ENCODE measurements around the gene ORM2.

ORM2 gene

DNA sequence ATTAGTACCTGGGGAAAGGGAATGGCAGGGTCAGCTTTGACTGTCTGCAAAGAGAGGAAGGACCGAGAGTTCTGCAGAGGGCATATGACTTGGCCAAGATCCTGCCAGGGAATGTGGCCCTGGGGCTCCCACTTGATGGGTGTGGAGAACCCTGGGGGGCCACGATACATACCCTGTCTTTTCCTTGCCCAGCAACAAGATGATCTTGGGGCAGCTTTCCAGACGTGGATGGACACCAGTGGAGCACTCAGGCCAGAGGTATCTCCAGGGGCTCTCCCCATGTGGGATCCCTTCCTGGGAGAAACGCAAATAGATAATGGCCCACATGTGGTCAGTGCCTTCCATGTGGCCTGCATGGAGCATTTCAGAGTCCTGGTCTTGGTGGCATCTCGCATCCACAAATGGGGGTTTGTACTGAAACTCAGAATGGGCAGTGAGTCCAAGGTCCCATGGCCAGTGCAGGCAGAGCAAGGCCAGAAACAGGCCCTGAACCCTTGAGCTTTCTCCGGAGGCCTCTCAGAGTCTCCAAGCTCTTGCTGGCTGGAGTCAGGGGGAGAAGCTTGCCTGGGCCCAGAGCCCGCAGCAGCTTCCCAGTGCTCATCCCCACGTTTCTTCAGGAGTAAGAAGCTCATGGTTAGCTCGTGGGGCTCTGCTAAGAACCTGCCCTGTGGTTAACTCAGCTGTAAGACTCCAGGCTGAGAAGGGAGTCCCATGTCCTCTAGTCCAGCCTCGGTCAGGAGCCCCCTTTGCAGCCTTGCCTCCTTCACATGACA is 25.1 kb upstream of the ORM2 start:
- H3K36me3 ChIP-seq (ENCODE audit: control insufficient read depth, insufficient read depth, low read length): no peaks in the 10 kb centered on the region
- H3K27ac ChIP-seq (ENCODE audit: insufficient read depth, low read length, poor library complexity, severe bottlenecking): no peak overlapping the region
- no peak overlapping the region for H3K4me3 ChIP-seq (ENCODE audit: insufficient read depth, low read depth, low read length, poor library complexity, severe bottlenecking)
- H3K4me1 ChIP-seq (ENCODE audit: control insufficient read depth, insufficient read depth, low read length, poor library complexity, severe bottlenecking): peaks cover 4% of the 10 kb centered on the region
- DNase-seq: no peak
- H3K9me3 ChIP-seq (ENCODE audit: control insufficient read depth, low read length): no peaks in the 10 kb centered on the region
- H3K27me3 ChIP-seq (replicated peaks; ENCODE audit: control insufficient read depth, insufficient read depth, low read length, poor library complexity, severe bottlenecking): no peaks in the 10 kb centered on the region

- Histone ChIP-seq H3K27me3 (replicated peaks; ENCODE audit: control insufficient read depth, insufficient read depth, low read length, poor library complexity, severe bottlenecking) (no peaks in the 10 kb centered on the region), H3K27ac (ENCODE audit: insufficient read depth, low read length, poor library complexity, severe bottlenecking) (no peak overlapping the region), H3K4me3 (ENCODE audit: insufficient read depth, low read depth, low read length, poor library complexity, severe bottlenecking) (no peak overlapping the region), H3K36me3 (ENCODE audit: control insufficient read depth, insufficient read depth, low read length) (no peaks in the 10 kb centered on the region), H3K9me3 (ENCODE audit: control insufficient read depth, low read length) (no peaks in the 10 kb centered on the region), H3K4me1 (ENCODE audit: control insufficient read depth, insufficient read depth, low read length, poor library complexity, severe bottlenecking) (peaks cover 4% of the 10 kb centered on the region)
- no peak for DNase-seq
These were observed 21.8 kb upstream of the ORM2 start for GRCh38 chr9:114307899-114308267.

- Histone ChIP-seq H3K36me3 (ENCODE audit: control insufficient read depth, insufficient read depth, low read length) (no peaks in the 10 kb centered on the region), H3K27ac (ENCODE audit: insufficient read depth, low read length, poor library complexity, severe bottlenecking) (no peak overlapping the region), H3K9me3 (ENCODE audit: control insufficient read depth, low read length) (no peaks in the 10 kb centered on the region), H3K4me3 (ENCODE audit: insufficient read depth, low read depth, low read length, poor library complexity, severe bottlenecking) (no peak overlapping the region), H3K27me3 (replicated peaks; ENCODE audit: control insufficient read depth, insufficient read depth, low read length, poor library complexity, severe bottlenecking) (no peaks in the 10 kb centered on the region), H3K4me1 (ENCODE audit: control insufficient read depth, insufficient read depth, low read length, poor library complexity, severe bottlenecking) (peaks cover 4% of the 10 kb centered on the region)
- no peak for DNase-seq
These were observed 21.2 kb upstream of the ORM2 start for GRCh38 chr9:114308361-114308950.

GRCh38 chr9:114309096-114309495 is 20.6 kb upstream of the ORM2 start:
- H3K4me3 ChIP-seq (ENCODE audit: insufficient read depth, low read depth, low read length, poor library complexity, severe bottlenecking): no peak overlapping the region
- H3K9me3 ChIP-seq (ENCODE audit: control insufficient read depth, low read length): no peaks in the 10 kb centered on the region
- DNase-seq: no peak

DNA sequence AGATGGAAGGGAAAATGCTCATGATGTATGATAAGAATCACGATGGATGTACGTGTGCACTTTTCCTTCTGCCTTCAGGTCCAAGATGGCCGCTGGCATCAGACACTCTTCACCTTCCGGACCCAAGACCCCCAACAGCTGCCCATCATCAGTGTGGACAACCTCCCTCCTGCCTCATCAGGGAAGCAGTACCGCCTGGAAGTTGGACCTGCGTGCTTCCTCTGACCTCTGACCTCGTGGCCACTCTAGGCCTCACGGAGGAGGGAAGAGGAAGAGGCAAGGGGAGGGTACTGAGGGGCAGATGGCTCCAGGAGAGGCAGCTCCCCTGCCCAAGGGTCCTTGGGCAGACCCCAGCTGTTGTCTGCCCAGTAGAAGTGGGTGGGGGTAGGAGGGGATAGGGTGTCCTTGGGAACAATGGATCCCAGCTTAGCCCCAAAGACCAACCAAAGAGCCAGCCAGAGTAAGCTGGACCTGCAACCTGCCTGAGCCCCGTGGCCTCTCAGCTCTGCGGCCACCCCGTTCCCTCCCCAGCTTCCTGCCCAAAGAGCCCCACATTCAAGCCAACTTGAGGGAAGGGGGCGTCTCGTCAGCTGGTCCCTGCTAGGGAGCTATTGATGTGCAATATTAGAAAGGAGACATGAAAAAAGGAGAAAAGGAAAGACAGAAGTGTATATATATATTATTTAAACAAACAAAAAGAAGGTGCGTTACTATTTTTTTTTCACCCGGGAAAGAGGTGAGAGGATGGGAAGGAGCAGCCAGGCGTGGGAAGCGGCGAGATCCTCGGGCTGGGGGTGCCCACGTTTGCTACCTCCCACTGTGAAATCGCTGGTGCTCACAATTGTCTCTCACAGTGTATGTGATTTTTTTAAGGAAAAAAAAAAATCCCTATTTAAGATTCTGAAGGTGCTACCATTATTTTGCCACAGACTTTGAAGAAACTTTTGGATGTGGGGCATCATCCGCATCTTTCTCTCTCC is 18.9 kb upstream of the ORM2 start:
- H3K9me3 ChIP-seq (ENCODE audit: control insufficient read depth, low read length): no peaks in the 10 kb centered on the region
- no peak overlapping the region for H3K4me3 ChIP-seq (ENCODE audit: insufficient read depth, low read depth, low read length, poor library complexity, severe bottlenecking)
- DNase-seq: no peak
- H3K27me3 ChIP-seq (replicated peaks; ENCODE audit: control insufficient read depth, insufficient read depth, low read length, poor library complexity, severe bottlenecking): no peaks in the 10 kb centered on the region
- H3K4me1 ChIP-seq (ENCODE audit: control insufficient read depth, insufficient read depth, low read length, poor library complexity, severe bottlenecking): no peaks in the 10 kb centered on the region
- no peak overlapping the region for H3K27ac ChIP-seq (ENCODE audit: insufficient read depth, low read length, poor library complexity, severe bottlenecking)
- no peaks in the 10 kb centered on the region for H3K36me3 ChIP-seq (ENCODE audit: control insufficient read depth, insufficient read depth, low read length)

More at GRCh38 chr9:114309096-114309495, 20.6 kb upstream of the ORM2 start:
- H3K4me1 ChIP-seq (ENCODE audit: control insufficient read depth, insufficient read depth, low read length, poor library complexity, severe bottlenecking): peaks cover 4% of the 10 kb centered on the region
- H3K27ac ChIP-seq (ENCODE audit: insufficient read depth, low read length, poor library complexity, severe bottlenecking): no peak overlapping the region
- no peaks in the 10 kb centered on the region for H3K36me3 ChIP-seq (ENCODE audit: control insufficient read depth, insufficient read depth, low read length)
- no peaks in the 10 kb centered on the region for H3K27me3 ChIP-seq (replicated peaks; ENCODE audit: control insufficient read depth, insufficient read depth, low read length, poor library complexity, severe bottlenecking)

DNA sequence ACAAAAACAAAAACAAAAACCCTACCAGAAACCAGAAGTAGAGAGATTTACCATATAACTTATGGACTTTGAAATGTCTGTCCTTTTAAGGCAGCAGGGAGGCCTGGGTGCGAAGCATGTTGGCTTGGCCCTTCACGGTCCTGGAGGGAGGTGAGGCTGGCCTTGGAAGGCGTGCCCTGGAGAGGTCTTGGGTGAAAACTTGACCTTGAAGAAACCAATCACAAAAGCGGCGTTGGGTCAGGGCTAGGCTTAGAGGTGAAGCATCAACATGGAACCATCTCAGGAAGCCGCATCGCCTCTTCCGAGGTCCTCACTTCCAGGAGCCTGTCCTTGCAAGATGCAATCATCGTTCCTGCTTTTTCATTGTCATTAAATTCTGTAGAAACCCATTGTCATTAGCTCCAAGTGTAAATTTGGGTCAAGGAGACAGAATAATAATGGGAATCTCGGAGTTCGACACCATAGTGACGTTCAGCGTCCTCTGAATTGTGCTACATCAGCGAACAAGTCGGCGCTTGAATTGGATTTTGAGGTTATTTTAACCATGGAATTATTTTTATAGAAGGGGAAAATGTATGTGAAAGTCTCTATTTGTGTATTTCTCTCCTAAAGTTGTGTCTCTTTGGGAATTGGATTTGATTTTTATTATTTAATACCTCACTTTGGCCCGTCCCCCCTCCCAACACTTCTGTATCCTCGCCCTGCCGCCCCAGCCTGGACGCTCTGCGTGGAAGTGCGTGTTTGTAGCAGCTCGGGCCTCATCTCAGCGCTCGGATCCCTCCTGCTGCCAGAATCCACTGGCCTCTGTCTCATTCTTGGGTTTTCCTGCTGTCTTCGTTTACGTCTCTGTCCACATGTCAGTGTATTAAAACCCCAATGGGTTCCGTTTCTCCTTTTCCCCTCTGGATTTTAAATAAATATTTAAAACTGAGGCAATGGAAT is 17.8 kb upstream of the ORM2 start:
- H3K27ac ChIP-seq (ENCODE audit: insufficient read depth, low read length, poor library complexity, severe bottlenecking): no peak overlapping the region
- H3K4me3 ChIP-seq (ENCODE audit: insufficient read depth, low read depth, low read length, poor library complexity, severe bottlenecking): no peak overlapping the region
- H3K27me3 ChIP-seq (replicated peaks; ENCODE audit: control insufficient read depth, insufficient read depth, low read length, poor library complexity, severe bottlenecking): peaks cover 2% of the 10 kb centered on the region
- no peak for DNase-seq
- H3K9me3 ChIP-seq (ENCODE audit: control insufficient read depth, low read length): no peaks in the 10 kb centered on the region
- H3K36me3 ChIP-seq (ENCODE audit: control insufficient read depth, insufficient read depth, low read length): no peaks in the 10 kb centered on the region
- H3K4me1 ChIP-seq (ENCODE audit: control insufficient read depth, insufficient read depth, low read length, poor library complexity, severe bottlenecking): no peaks in the 10 kb centered on the region

DNA sequence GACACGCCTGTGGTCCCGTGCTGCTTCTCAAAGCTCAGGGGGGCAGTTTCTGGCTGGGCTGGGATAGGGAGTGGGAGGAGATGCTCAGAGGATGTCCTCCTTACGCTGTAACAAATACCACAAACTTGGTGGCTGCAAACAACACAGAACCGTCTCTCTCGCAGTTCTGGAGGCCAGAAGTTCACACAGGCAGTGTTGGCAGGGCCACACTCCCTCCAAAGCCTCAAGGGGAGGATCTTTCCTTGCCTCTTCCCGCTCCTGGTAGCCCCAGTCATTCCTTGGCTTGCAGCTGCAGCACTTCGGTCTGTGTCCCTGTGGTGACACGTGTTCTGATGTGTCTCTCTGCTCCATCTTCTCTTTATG is 17.2 kb upstream of the ORM2 start:
- no peak overlapping the region for H3K4me3 ChIP-seq (ENCODE audit: insufficient read depth, low read depth, low read length, poor library complexity, severe bottlenecking)
- peaks cover 2% of the 10 kb centered on the region for H3K27me3 ChIP-seq (replicated peaks; ENCODE audit: control insufficient read depth, insufficient read depth, low read length, poor library complexity, severe bottlenecking)
- H3K4me1 ChIP-seq (ENCODE audit: control insufficient read depth, insufficient read depth, low read length, poor library complexity, severe bottlenecking): no peaks in the 10 kb centered on the region
- DNase-seq: no peak
- H3K27ac ChIP-seq (ENCODE audit: insufficient read depth, low read length, poor library complexity, severe bottlenecking): no peak overlapping the region
- no peaks in the 10 kb centered on the region for H3K36me3 ChIP-seq (ENCODE audit: control insufficient read depth, insufficient read depth, low read length)
- no peaks in the 10 kb centered on the region for H3K9me3 ChIP-seq (ENCODE audit: control insufficient read depth, low read length)

GRCh38 chr9:114313186-114313585 is 16.5 kb upstream of the ORM2 start:
- Histone ChIP-seq H3K27me3 (replicated peaks; ENCODE audit: control insufficient read depth, insufficient read depth, low read length, poor library complexity, severe bottlenecking) (peaks cover 2% of the 10 kb centered on the region), H3K4me3 (ENCODE audit: insufficient read depth, low read depth, low read length, poor library complexity, severe bottlenecking) (no peak overlapping the region), H3K36me3 (ENCODE audit: control insufficient read depth, insufficient read depth, low read length) (no peaks in the 10 kb centered on the region), H3K27ac (ENCODE audit: insufficient read depth, low read length, poor library complexity, severe bottlenecking) (no peak overlapping the region), H3K9me3 (ENCODE audit: control insufficient read depth, low read length) (no peaks in the 10 kb centered on the region), H3K4me1 (ENCODE audit: control insufficient read depth, insufficient read depth, low read length, poor library complexity, severe bottlenecking) (no peaks in the 10 kb centered on the region)
- DNase-seq: no peak

DNA sequence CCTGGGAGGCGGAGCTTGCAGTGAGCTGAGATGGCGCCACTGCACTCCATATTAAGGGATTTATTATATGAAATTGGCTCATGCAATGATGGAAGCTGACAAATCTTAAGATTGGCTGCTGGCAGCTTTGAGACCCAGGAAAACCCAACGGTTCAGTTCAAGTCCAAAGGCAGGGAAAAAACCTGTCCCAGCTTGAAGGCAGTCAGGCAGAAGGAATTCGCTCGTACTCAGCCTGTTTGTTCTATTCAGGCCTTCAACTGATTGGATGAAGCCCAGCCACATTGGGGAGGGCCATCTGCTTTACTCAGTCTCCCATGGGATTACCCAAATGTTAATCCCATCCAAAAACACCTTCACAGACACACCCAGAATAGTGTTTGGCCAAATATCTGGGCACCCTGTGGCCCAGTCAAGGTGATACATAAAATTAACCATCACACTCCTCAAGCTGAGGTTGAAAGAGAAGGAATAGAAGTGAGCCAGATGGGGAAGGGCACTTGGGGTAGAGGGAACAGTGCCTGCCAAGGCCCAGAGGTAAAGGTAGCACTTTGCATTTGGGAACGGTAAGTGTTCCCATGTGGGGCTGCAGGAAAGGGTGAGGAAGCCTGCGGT is 15.3 kb upstream of the ORM2 start:
- Histone ChIP-seq H3K4me1 (ENCODE audit: control insufficient read depth, insufficient read depth, low read length, poor library complexity, severe bottlenecking) (no peaks in the 10 kb centered on the region), H3K4me3 (ENCODE audit: insufficient read depth, low read depth, low read length, poor library complexity, severe bottlenecking) (no peak overlapping the region), H3K27ac (ENCODE audit: insufficient read depth, low read length, poor library complexity, severe bottlenecking) (no peak overlapping the region), H3K9me3 (ENCODE audit: control insufficient read depth, low read length) (no peaks in the 10 kb centered on the region), H3K27me3 (replicated peaks; ENCODE audit: control insufficient read depth, insufficient read depth, low read length, poor library complexity, severe bottlenecking) (peaks cover 2% of the 10 kb centered on the region), H3K36me3 (ENCODE audit: control insufficient read depth, insufficient read depth, low read length) (no peaks in the 10 kb centered on the region)
- DNase-seq: no peak
